HEK293 (cell line): ENCODE results near the gene ILRUN.
A peak's percentile ranks its signal among the peaks of the same experiment; 100 is the strongest.

ENCODE experiments used
- CTCF ChIA-PET: fragments of 350-600 bp; formaldehyde crosslinking; extraction: SDS; loops from one replicate; lab custom pipeline; 2021; ENCODE audit warnings: antibody characterized with exemption; lab: Yijun Ruan, JAX
- POLR2A ChIA-PET: fragments of 300-600 bp; formaldehyde crosslinking; extraction: SDS; loops from one replicate; lab custom pipeline; 2020; ENCODE audit warnings: antibody characterized with exemption, inconsistent platforms; lab: Yijun Ruan, JAX
- H3K27ac ChIP-seq: fragments of 200-500 bp; sonication (Bioruptor generic); 2 replicates; pipeline ENCODE4 v1.5.1; 2014; ENCODE audit warnings: low read depth, low read length, control low read depth, inconsistent platforms; ENCODE audit errors: extremely low read depth
- H3K36me3 ChIP-seq, 2 experiments: fragments of 200-500 bp in 1 of 2; sonication (Bioruptor generic) in 1 of 2; 1 replicate in 1 of 2; 2 replicates in 1 of 2; pipeline ENCODE4 v1.5.1; 2014 to 2017; ENCODE audit warnings: inconsistent platforms in 2 of 2, low read length in 2 of 2; ENCODE audit not compliant: control insufficient read depth in 2 of 2, insufficient read depth in 1 of 2
- H3K4me1 ChIP-seq: fragments of 200-500 bp; sonication (Bioruptor generic); 2 replicates; pipeline ENCODE4 v1.5.1; 2014; ENCODE audit warnings: mild to moderate bottlenecking, low read length, inconsistent platforms; ENCODE audit not compliant: control insufficient read depth, insufficient read depth
- H3K4me3 ChIP-seq: 2 replicates; pipeline ENCODE4 v1.5.1; 2011; ENCODE audit warnings: low read depth, mild to moderate bottlenecking, control low read depth, low read length, moderate library complexity
- H3K9me3 ChIP-seq: fragments of 200-500 bp; sonication (Bioruptor generic); 2 replicates; pipeline ENCODE4 v1.5.1; 2014; ENCODE audit warnings: low read depth, low read length, inconsistent platforms; ENCODE audit not compliant: control insufficient read depth, insufficient read depth
- BCL11B ChIP-seq: fragments of 450-650 bp; formaldehyde crosslinking; IDR thresholded peaks from 2 replicates; pipeline ENCODE4 v1.5.1; 2016; ENCODE audit warnings: low read depth, missing biosample characterization, missing genetic modification characterization
- GLI2 ChIP-seq: fragments of 450-650 bp; formaldehyde crosslinking; IDR thresholded peaks from 2 replicates; pipeline ENCODE4; 2017; ENCODE audit warnings: missing biosample characterization, missing genetic modification characterization, low read depth, borderline replicate concordance
- PRDM1 ChIP-seq: fragments of 450-650 bp; formaldehyde crosslinking; IDR thresholded peaks from 2 replicates; pipeline ENCODE4; 2016; ENCODE audit warnings: missing biosample characterization, missing genetic modification characterization
- SCRT2 ChIP-seq: fragments of 450-650 bp; formaldehyde crosslinking; IDR thresholded peaks from 2 replicates; pipeline ENCODE4 v1.5.1; 2016; ENCODE audit warnings: missing biosample characterization, missing genetic modification characterization
- ZIC2 ChIP-seq: fragments of 450-650 bp; formaldehyde crosslinking; IDR thresholded peaks from 2 replicates; pipeline ENCODE4 v1.5.1; 2016; ENCODE audit warnings: missing biosample characterization, missing genetic modification characterization
- ZNF202 ChIP-seq: fragments of 450-650 bp; formaldehyde crosslinking; IDR thresholded peaks from 2 replicates; pipeline ENCODE4 v1.5.1; 2016; ENCODE audit warnings: missing biosample characterization, missing genetic modification characterization, borderline replicate concordance
- ZNF624 ChIP-seq: fragments of 450-650 bp; formaldehyde crosslinking; IDR thresholded peaks from 2 replicates; pipeline ENCODE4 v1.5.1; 2017; ENCODE audit warnings: missing biosample characterization, missing genetic modification characterization
- TF ChIP-seq, protein P1 (sequence below): fragments of 450-650 bp; formaldehyde crosslinking; IDR thresholded peaks from 2 replicates; pipeline ENCODE4 v1.5.1; 2016; ENCODE audit warnings: missing biosample characterization, missing genetic modification characterization
- TF ChIP-seq, protein P2 (sequence below): fragments of 450-650 bp; formaldehyde crosslinking; IDR thresholded peaks from 2 replicates; pipeline ENCODE4 v1.5.1; 2016; ENCODE audit warnings: missing biosample characterization, missing genetic modification characterization
- TF ChIP-seq, protein P3 (sequence below): fragments of 450-650 bp; formaldehyde crosslinking; IDR thresholded peaks from 2 replicates; pipeline ENCODE4; 2016; ENCODE audit warnings: missing biosample characterization, missing genetic modification characterization

The ILRUN gene

GRCh38 chr6:34729631-34730470 lies 33.3 kb upstream of the ILRUN start:
- no peaks in the 10 kb centered on the region for H3K36me3 ChIP-seq
- POLR2A ChIA-PET, result no interaction called here
- no peak overlapping the region for H3K4me3 ChIP-seq
- CTCF ChIA-PET, result no interaction called here
- H3K4me1 ChIP-seq, result peaks cover 6% of the 10 kb centered on the region; the same call in 1 of the 2 replicates
- no peaks in the 10 kb centered on the region for H3K9me3 ChIP-seq
- H3K27ac ChIP-seq, result no peak overlapping the region
- TF ChIP-seq SCRT2 (tag by site-specific recombination), result peak; percentile 76
- peak; percentile 76 for TF ChIP-seq ZIC2 (tag by site-specific recombination)
- TF ChIP-seq, protein P1, sequence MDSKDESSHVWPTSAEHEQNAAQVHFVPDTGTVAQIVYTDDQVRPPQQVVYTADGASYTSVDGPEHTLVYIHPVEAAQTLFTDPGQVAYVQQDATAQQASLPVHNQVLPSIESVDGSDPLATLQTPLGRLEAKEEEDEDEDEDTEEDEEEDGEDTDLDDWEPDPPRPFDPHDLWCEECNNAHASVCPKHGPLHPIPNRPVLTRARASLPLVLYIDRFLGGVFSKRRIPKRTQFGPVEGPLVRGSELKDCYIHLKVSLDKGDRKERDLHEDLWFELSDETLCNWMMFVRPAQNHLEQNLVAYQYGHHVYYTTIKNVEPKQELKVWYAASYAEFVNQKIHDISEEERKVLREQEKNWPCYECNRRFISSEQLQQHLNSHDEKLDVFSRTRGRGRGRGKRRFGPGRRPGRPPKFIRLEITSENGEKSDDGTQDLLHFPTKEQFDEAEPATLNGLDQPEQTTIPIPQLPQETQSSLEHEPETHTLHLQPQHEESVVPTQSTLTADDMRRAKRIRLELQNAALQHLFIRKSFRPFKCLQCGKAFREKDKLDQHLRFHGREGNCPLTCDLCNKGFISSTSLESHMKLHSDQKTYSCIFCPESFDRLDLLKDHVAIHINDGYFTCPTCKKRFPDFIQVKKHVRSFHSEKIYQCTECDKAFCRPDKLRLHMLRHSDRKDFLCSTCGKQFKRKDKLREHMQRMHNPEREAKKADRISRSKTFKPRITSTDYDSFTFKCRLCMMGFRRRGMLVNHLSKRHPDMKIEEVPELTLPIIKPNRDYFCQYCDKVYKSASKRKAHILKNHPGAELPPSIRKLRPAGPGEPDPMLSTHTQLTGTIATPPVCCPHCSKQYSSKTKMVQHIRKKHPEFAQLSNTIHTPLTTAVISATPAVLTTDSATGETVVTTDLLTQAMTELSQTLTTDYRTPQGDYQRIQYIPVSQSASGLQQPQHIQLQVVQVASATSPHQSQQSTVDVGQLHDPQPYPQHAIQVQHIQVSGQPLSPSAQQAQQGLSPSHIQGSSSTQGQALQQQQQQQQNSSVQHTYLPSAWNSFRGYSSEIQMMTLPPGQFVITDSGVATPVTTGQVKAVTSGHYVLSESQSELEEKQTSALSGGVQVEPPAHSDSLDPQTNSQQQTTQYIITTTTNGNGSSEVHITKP (tag by site-specific recombination), result peak; percentile 36
- TF ChIP-seq, protein P2, sequence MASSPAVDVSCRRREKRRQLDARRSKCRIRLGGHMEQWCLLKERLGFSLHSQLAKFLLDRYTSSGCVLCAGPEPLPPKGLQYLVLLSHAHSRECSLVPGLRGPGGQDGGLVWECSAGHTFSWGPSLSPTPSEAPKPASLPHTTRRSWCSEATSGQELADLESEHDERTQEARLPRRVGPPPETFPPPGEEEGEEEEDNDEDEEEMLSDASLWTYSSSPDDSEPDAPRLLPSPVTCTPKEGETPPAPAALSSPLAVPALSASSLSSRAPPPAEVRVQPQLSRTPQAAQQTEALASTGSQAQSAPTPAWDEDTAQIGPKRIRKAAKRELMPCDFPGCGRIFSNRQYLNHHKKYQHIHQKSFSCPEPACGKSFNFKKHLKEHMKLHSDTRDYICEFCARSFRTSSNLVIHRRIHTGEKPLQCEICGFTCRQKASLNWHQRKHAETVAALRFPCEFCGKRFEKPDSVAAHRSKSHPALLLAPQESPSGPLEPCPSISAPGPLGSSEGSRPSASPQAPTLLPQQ (tag by site-specific recombination), result 0 out of 2 replicates have a peak, but pooled peaks have one; percentile 30
- TF ChIP-seq, protein P3, sequence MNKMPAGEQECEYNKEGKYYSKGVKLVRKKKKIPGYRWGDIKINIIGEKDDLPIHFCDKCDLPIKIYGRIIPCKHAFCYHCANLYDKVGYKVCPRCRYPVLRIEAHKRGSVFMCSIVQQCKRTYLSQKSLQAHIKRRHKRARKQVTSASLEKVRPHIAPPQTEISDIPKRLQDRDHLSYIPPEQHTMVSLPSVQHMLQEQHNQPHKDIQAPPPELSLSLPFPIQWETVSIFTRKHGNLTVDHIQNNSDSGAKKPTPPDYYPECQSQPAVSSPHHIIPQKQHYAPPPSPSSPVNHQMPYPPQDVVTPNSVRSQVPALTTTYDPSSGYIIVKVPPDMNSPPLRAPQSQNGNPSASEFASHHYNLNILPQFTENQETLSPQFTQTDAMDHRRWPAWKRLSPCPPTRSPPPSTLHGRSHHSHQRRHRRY, result no peak

DNA sequence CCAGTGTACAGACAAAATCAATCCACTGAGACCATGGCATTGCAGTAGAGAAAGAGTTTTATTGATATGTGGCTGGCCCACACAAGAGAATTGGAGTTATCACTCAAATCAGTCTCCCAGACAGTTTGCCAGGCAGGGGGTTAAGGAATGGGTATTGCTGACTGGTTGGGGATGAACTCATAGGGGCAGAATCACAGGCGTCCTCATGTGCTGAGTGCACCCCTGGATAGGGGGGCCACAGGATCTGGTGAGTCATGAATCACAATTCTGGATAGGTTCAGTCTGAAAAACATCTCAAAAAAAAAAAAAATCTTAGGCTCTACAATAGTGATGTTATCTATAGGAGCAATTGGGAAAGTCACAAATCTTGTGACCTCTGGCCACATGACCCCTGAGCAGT lies 29.5 kb upstream of the ILRUN start:
- H3K36me3 ChIP-seq, result no peaks in the 10 kb centered on the region
- no peak overlapping the region for H3K27ac ChIP-seq
- CTCF ChIA-PET, result no interaction called here
- H3K4me3 ChIP-seq, result no peak overlapping the region
- TF ChIP-seq ZIC2 (tag by site-specific recombination) (peak; percentile 39; the same call in 1 of the 2 replicates), ZNF202 (no peak), BCL11B (no peak)
- TF ChIP-seq, all 188 proteins: peak for 1
- POLR2A ChIA-PET, result no interaction called here
- Histone ChIP-seq H3K9me3 (no peaks in the 10 kb centered on the region), H3K4me1 (peaks cover 6% of the 10 kb centered on the region; the same call in 1 of the 2 replicates)

- CTCF ChIA-PET, result no interaction called here
Measured at GRCh38 chr6:34723203-34723602, 26.6 kb upstream of the ILRUN start.

GRCh38 chr6:34722451-34722850 lies 25.9 kb upstream of the ILRUN start:
- H3K4me1 ChIP-seq, result peaks cover 6% of the 10 kb centered on the region
- CTCF ChIA-PET, result no interaction called here
- TF ChIP-seq GLI2 (tag by site-specific recombination), result no peak
- no peak overlapping the region for H3K4me3 ChIP-seq
- no peak overlapping the region for H3K27ac ChIP-seq
- no peaks in the 10 kb centered on the region for H3K9me3 ChIP-seq
- H3K36me3 ChIP-seq, result no peaks in the 10 kb centered on the region
- POLR2A ChIA-PET, result no interaction called here

More at GRCh38 chr6:34723203-34723602, 26.6 kb upstream of the ILRUN start:
- POLR2A ChIA-PET, result no interaction called here
- H3K9me3 ChIP-seq, result no peaks in the 10 kb centered on the region
- no peaks in the 10 kb centered on the region for H3K36me3 ChIP-seq
- TF ChIP-seq ZNF624 (tag by site-specific recombination), result no peak
- peak; percentile 35; the same call in 1 of the 2 replicates for TF ChIP-seq PRDM1 (tag by site-specific recombination)
- TF ChIP-seq, all 188 proteins: peak for 1
- Histone ChIP-seq H3K4me1 (peaks cover 6% of the 10 kb centered on the region), H3K27ac (no peak overlapping the region), H3K4me3 (no peak overlapping the region)
